K562 (cell line): ENCODE data around the gene MCU. TPM values are rescaled to one million over a fixed set of nuclear protein-coding genes. Genes with fewer than 3 reads are reported as not detected.

Experiments
- ARID1B ChIP-seq: fragments of 450-650 bp; IDR thresholded peaks from 2 replicates; pipeline ENCODE4 v1.6.1; 2016; ENCODE audit warnings: antibody characterized with exemption, mild to moderate bottlenecking, inconsistent platforms
- CXXC5 ChIP-seq: fragments of 250-450 bp; sonication (Bioruptor Pico); IDR thresholded peaks from 2 replicates; pipeline ENCODE4 v1.8.0; 2022; ENCODE audit warnings: inconsistent platforms, mild to moderate bottlenecking, moderate library complexity
- DPF2 ChIP-seq: fragments of 450-650 bp; IDR thresholded peaks from 2 replicates; pipeline ENCODE4 v1.6.1; 2016
- GATA2 ChIP-seq: sonication (generic); formaldehyde crosslinking; IDR thresholded peaks from 2 replicates; pipeline ENCODE4 v1.4.0; 2020; ENCODE audit warnings: mild to moderate bottlenecking, missing genetic modification reagents
- JUND ChIP-seq, 2 experiments: IDR thresholded peaks; 2 replicates in 1 of 2; 3 replicates in 1 of 2; pipeline ENCODE4 v1.6.1; 2011; ENCODE audit warnings: borderline replicate concordance in 2 of 2, low read depth in 2 of 2, low read length in 2 of 2, improper control_type of control experiment in 1 of 2, missing biosample characterization in 1 of 2, missing genetic modification characterization in 1 of 2, missing genetic modification reagents in 1 of 2
- NCOA6 ChIP-seq: fragments of 450-650 bp; IDR thresholded peaks from 2 replicates; pipeline ENCODE4 v1.6.1; 2017; ENCODE audit warnings: mild to moderate bottlenecking
- polyA plus RNA-seq, 8 experiments: library from polyadenylated mRNA; depleted of rRNA in 4 of 8; stranded (reverse) in 5 of 8; unstranded in 3 of 8; fragments of >200 nt; fragmentation: Nextera tagmentation in 2 of 8; fragmentation: Illumina TruSeq in 1 of 8; extraction: Ambion mirVana in 2 of 8; extraction: Trizol in 1 of 8; gene quantifications; 2 replicates each; pipeline versions ENCODE4 v1.2.1 to v1.2.3, GENCODE V29; 2011 to 2014; ENCODE audit warnings: inconsistent platforms in 1 of 8, missing spikeins in 1 of 8
- total RNA-seq, 7 experiments: library from RNA; depleted of rRNA in 6 of 7; stranded (reverse); fragments of >200 nt in 6 of 7; fragmentation: Illumina TruSeq in 2 of 7; extraction: Trizol in 2 of 7; gene quantifications; 2 replicates each; pipeline versions ENCODE4 v1.2.1 to v1.2.3, GENCODE V29; 2011 to 2021; ENCODE audit warnings: low replicate concordance in 1 of 7
- TF ChIP-seq, protein P1 (sequence below): fragments of 450-650 bp; formaldehyde crosslinking; conservative IDR thresholded peaks from 2 replicates; pipeline ENCODE4 v1.4.0; 2022; ENCODE audit warnings: mild to moderate bottlenecking, missing genetic modification characterization
- TF ChIP-seq, protein P2 (sequence below), 2 experiments: fragments of 450-650 bp in 1 of 2; sonication (generic) in 1 of 2; formaldehyde crosslinking in 1 of 2; IDR thresholded peaks; 2 replicates each; pipeline versions ENCODE4 v1.7.1 to v1.9.0; 2016 to 2022; ENCODE audit warnings: inconsistent platforms in 1 of 2, mild to moderate bottlenecking in 1 of 2, missing genetic modification reagents in 1 of 2
- TF ChIP-seq, protein P3 (sequence below), 2 experiments: fragments of 450-650 bp in 1 of 2; sonication (generic) in 1 of 2; formaldehyde crosslinking in 1 of 2; IDR thresholded peaks in 1 of 2; conservative IDR thresholded peaks in 1 of 2; 2 replicates each; pipeline versions ENCODE4 v1.6.1 to v1.8.1; 2016 to 2023; ENCODE audit warnings: mild to moderate bottlenecking in 2 of 2, moderate library complexity in 2 of 2, inconsistent platforms in 1 of 2, missing genetic modification reagents in 1 of 2
- TF ChIP-seq, protein P4 (sequence below): IDR thresholded peaks from 2 replicates; pipeline ENCODE4 v1.6.1; 2011; ENCODE audit not compliant: insufficient read length; ENCODE audit errors: extremely low read depth

Gene MCU
- total and polyA plus RNA-seq, 9 of the 15 experiments (the other 6 are each of a cell fraction or from before 2014, with no cell fraction given): 8.2 to 88.8 (median 21.3) TPM

DNA sequence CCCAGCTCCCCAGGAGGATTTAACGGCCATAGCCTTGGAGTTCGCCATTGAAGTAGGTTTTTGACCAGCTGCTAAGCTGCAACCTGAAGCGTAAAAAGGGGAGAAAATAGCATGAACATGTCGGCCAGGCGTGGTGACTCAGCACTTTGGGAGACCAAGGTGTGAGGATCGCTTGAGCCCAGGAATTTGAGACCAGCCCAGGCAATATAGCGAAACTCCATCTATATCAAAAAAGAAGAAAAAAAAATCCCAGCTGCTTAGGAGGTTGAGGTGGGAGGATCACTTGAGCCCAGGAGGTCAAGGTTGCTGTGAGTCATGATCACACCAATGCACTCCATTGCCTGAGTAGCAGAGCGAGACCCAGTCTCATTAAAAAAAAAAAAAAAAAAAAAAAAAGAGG is 32.2 kb upstream of the MCU start (continued):
- TF ChIP-seq GATA2 (CRISPR knock-in tag) (no peak), JUND (IDR thresholded peaks at IDR 0.05; ENCODE audit: borderline replicate concordance, low read depth, low read length) (peak; percentile 51; the same call in 1 of the 2 replicates), JUND (tag; IDR thresholded peaks at IDR 0.05; ENCODE audit: borderline replicate concordance, low read depth, low read length) (peak; percentile 59; the same call in 2 of the 3 replicates), NCOA6 (no peak), ARID1B (peak; percentile 63), DPF2 (peak; percentile 79), CXXC5 (CRISPR knock-in tag) (0 out of 2 replicates have a peak, but pooled peaks have one; percentile 16)
- TF ChIP-seq, protein P1, sequence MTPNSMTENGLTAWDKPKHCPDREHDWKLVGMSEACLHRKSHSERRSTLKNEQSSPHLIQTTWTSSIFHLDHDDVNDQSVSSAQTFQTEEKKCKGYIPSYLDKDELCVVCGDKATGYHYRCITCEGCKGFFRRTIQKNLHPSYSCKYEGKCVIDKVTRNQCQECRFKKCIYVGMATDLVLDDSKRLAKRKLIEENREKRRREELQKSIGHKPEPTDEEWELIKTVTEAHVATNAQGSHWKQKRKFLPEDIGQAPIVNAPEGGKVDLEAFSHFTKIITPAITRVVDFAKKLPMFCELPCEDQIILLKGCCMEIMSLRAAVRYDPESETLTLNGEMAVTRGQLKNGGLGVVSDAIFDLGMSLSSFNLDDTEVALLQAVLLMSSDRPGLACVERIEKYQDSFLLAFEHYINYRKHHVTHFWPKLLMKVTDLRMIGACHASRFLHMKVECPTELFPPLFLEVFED (CRISPR knock-in tag): 0 out of 2 replicates have a peak, but pooled peaks have one; percentile 67
- TF ChIP-seq, protein P2, sequence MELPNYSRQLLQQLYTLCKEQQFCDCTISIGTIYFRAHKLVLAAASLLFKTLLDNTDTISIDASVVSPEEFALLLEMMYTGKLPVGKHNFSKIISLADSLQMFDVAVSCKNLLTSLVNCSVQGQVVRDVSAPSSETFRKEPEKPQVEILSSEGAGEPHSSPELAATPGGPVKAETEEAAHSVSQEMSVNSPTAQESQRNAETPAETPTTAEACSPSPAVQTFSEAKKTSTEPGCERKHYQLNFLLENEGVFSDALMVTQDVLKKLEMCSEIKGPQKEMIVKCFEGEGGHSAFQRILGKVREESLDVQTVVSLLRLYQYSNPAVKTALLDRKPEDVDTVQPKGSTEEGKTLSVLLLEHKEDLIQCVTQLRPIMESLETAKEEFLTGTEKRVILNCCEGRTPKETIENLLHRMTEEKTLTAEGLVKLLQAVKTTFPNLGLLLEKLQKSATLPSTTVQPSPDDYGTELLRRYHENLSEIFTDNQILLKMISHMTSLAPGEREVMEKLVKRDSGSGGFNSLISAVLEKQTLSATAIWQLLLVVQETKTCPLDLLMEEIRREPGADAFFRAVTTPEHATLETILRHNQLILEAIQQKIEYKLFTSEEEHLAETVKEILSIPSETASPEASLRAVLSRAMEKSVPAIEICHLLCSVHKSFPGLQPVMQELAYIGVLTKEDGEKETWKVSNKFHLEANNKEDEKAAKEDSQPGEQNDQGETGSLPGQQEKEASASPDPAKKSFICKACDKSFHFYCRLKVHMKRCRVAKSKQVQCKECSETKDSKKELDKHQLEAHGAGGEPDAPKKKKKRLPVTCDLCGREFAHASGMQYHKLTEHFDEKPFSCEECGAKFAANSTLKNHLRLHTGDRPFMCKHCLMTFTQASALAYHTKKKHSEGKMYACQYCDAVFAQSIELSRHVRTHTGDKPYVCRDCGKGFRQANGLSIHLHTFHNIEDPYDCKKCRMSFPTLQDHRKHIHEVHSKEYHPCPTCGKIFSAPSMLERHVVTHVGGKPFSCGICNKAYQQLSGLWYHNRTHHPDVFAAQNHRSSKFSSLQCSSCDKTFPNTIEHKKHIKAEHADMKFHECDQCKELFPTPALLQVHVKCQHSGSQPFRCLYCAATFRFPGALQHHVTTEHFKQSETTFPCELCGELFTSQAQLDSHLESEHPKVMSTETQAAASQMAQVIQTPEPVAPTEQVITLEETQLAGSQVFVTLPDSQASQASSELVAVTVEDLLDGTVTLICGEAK (IDR thresholded peaks at IDR 0.05): 0 out of 2 replicates have a peak, but pooled peaks have one; percentile 27
- TF ChIP-seq, protein P2 (CRISPR knock-in tag; IDR thresholded peaks at IDR 0.05): no peak
- TF ChIP-seq, protein P3, sequence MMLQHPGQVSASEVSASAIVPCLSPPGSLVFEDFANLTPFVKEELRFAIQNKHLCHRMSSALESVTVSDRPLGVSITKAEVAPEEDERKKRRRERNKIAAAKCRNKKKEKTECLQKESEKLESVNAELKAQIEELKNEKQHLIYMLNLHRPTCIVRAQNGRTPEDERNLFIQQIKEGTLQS (IDR thresholded peaks at IDR 0.05): peak; percentile 63
- TF ChIP-seq, protein P3 (CRISPR knock-in tag; conservative IDR thresholded peaks at IDR 0.05): no peak
- TF ChIP-seq, protein P4, sequence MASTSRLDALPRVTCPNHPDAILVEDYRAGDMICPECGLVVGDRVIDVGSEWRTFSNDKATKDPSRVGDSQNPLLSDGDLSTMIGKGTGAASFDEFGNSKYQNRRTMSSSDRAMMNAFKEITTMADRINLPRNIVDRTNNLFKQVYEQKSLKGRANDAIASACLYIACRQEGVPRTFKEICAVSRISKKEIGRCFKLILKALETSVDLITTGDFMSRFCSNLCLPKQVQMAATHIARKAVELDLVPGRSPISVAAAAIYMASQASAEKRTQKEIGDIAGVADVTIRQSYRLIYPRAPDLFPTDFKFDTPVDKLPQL: no peak
